Ramos (cell line): ENCODE data around the gene ANXA11.
"Not testable (repeated sequence)": the region's sequence is repeated elsewhere in the genome, so short reads cannot be mapped to it uniquely, and the experiment has no call there.

ENCODE experiments used
- in situ Hi-C: fragments of 300-500 bp; cut with MboI; formaldehyde crosslinking; loops from one replicate; pipeline ENCODE4 v1.14.3; 2022; ENCODE audit warnings: low sequenced_read_pairs; ENCODE audit not compliant: unreplicated experiment

The ANXA11 gene

GRCh38 chr10:80154626-80154977 is 50.7 kb downstream of the ANXA11 start:
- in situ Hi-C loops: no loop called here

DNA sequence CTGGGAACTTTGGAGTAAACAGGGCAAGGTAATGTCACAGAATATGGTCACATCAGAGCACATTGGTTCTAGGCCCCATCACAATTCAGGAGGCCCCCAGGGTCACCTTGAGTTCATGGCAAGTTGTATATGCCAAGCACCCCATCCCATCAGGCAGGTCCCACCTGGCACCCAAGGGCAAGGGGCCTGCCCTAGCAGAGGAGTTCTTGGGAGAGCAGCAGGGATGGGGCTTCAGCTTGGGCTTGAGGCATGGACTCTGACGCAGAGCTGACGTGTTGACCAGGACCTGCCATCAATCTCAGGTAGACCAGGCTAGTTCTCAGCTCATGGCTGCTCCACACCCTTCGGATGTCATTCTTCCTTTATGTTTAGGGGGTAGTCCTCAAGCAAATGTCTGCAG is 51.9 kb downstream of the ANXA11 start:
- in situ Hi-C loops: no loop called here

DNA sequence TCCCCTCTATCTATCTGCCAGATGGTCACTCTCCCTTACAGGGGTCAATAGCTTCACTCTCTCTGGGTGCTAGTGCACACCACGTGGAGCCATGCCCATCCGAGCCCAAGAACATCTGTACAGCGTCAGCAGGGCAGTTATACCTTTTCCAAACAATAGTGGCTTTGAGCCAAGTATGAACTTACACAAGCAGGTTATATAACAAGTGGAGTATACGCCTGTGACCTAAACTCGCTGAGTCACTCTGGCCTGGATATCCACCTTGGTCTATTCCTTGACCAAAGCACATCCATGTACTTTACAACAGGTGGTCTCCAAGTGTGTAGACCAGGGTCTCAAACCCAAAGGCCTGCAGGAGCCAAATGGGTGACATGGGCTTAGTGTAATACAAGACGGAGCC is 52.5 kb downstream of the ANXA11 start:
- in situ Hi-C loops: no loop called here

DNA sequence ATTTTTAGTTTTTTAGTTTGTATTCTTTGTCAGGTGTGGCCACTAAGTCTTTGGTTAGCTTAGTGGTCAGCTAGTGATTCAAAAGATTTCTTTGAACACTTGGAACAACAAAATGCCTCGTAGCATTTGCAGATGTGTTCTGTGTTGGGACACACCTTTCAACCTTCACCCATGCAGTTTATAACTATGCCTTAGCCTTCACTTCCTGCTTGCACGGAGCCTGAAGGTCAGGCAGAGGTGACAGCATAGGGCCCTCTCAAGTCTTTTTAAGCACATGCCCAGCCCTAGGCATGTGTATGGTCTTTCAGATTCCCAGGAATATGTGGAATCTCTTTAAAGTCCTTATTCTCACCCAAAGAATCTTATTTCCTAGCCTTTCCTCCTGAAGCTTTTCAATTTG is 55.2 kb downstream of the ANXA11 start:
- in situ Hi-C loops: no loop called here

DNA sequence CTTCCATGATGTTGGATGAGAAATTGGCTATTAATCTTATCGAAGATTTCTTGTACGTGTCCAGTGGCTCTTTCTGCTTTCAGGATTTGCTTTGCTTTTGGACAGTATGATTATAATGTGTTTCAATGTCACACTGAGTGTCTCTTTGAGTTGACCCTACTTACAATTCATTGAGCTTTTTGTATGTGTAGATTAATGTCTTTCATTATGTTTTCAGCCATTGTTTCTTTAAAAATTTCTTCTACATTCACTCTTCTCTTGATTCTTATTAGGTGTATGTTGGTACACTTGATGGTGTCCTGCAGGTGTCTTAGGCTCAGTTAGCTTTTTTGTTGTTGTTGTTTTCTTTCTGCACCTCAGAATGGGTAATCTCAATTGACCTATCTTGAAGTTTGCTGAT is 56.2 kb downstream of the ANXA11 start:
- in situ Hi-C loops: no loop called here

DNA sequence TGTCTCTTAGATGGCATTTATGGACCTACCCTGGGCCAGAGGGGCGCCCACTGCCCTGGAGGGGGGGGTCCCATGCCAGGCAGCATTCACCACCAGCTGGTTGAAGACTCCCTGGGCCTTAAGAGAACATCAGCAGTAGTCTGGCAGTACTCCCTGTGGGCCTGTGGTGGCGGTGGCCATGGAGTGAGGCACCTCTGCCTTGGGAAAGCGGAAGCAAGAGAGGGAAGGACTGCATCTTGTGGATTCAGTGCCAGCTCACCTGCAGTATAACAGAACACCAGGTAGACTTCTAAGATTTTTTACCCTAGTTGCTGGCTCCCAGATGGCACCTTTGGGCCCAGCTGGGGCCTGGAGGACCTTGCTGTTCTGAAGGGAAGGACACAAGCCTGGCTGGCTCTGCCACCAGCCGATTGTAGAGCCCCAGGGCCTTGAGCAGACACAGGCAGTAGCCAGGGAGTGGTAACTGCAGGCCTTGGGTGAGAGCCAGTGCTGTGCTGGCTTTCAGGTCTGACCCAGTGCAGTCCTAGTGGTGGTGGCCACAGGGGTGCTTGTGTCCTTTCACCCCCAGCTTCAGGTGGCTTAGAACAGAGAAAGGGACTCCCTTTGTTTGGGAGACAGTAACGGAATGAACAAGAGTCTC is 57.1 kb downstream of the ANXA11 start:
- in situ Hi-C loops: no loop called here

GRCh38 chr10:80146918-80147317 is 58.4 kb downstream of the ANXA11 start:
- in situ Hi-C loops: no loop called here

DNA sequence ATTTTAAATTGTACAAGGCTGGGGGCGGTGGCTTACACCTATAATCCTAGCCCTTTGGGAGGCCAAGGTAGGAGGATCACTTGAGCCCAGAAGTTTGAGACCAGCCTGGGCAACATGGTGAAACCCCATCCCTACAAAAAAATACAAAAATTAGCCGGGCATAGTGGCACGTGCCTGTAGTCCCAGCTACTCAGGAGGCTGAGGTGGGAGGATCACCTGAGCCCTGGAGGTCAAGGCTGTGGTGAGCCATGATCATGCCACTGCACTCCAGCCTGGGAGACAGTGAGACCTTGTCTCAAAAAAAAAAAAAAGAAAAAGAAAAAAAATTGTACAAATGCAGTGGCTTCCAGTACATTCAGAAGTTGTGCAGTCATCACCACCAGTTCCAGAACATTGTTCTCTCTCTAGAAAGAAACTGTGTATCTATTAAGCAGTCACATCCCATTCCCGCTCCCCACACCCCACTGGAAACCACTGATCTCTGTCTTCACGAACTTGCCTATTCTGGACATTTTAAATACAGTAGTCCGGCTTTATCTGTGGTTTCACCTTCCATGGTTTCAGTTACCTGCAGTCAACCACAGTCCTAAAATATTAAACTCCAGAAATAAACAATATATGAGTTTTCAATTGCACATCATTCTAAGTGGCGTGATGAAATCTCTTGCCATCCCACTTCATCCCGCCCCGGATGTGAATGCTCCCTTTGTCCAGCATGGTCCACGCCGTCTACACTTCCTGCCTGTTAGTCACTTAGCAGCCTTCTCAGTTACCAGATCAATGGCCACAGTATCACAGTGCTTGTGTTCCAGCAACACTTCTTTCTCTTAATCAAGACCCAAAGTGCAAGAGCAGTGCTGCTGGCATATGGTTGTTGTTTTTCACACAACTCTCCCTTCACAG is 59.7 kb downstream of the ANXA11 start:
- in situ Hi-C loops: not testable (repeated sequence)

DNA sequence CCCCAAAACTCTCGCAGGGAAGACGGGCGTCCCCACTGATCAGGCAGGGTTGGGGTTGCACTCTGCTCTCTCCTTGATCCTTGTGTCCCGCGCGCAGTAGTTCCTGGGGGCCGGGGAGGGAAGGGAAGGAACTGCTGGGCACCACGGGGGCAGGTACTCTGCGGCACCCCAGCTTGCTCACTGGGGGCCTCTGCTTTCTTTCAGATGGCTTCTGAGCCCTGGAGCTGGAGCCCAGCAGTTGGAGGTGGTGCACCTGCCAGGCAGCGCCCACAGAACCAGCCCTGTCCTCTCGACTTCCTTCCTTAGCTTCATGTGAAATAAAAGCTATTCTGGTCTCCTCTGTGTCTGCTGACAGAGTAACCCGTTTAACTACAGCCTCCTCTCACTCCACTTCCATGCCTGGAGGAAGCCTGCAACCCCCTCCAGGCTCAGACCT is 60.6 kb downstream of the ANXA11 start:
- in situ Hi-C loops: no loop called here

GRCh38 chr10:80144067-80144695 is 61.2 kb downstream of the ANXA11 start:
- in situ Hi-C loops: no loop called here

DNA sequence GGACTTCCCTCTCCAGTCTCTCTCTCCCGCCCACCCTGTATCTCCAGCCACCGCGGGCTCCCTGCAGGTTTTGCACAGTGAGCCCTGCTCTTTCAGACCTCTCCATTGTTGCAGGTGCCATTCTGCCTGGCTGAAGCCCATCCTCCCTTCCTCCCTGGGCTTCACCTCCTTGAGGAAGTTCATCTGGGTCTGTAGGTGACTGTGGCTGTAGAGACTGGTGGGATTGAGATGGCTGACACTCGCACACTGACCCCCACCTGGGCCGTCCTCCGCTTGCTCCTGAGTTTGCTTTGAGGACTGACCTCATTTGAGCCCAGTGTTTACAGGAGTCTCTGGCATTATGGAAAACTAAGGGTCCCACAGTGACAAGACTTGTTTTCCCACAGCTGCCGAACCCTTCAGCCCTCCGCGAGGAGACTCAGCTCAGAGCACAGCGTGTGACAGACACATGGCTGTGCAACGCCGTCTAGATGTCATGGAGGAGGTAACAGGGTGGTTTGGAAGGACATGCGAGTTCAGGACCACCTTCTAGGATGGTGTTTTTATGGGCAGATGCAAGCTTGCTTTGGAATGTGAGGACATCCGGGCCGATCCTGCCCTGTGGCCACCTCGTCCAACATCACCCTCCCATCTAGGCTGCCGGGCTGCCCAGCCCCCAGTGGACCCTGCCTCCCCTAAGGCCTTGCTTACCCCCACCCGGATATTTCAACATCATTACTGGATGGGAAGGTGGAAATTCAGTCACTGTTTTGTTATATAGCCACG is 63.5 kb downstream of the ANXA11 start:
- in situ Hi-C loops: no loop called here

GRCh38 chr10:80140251-80140650 is 65.1 kb downstream of the ANXA11 start:
- in situ Hi-C loops: no loop called here

DNA sequence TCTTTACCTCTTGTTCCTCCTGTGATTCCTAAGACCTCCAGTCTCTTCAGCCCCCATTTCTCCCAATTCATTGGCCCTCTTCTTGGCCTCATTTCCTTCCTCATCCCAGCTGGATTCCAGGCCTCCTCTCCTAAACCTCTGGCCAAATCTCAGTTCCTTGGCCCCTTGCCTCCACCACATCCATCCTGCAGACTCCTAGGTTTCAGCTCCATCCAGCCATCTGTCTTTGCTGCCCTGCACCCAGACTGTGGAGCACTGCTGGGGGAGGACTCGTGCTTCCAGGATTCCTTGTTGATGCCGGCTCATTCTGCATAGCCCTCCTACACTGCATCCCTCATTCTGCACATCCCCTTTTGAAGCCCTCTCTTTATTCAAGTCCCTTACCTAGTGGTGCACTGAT is 66.1 kb downstream of the ANXA11 start:
- in situ Hi-C loops: no loop called here

- in situ Hi-C loops: no loop called here
Observed at GRCh38 chr10:80137920-80138319, 67.4 kb downstream of the ANXA11 start.

DNA sequence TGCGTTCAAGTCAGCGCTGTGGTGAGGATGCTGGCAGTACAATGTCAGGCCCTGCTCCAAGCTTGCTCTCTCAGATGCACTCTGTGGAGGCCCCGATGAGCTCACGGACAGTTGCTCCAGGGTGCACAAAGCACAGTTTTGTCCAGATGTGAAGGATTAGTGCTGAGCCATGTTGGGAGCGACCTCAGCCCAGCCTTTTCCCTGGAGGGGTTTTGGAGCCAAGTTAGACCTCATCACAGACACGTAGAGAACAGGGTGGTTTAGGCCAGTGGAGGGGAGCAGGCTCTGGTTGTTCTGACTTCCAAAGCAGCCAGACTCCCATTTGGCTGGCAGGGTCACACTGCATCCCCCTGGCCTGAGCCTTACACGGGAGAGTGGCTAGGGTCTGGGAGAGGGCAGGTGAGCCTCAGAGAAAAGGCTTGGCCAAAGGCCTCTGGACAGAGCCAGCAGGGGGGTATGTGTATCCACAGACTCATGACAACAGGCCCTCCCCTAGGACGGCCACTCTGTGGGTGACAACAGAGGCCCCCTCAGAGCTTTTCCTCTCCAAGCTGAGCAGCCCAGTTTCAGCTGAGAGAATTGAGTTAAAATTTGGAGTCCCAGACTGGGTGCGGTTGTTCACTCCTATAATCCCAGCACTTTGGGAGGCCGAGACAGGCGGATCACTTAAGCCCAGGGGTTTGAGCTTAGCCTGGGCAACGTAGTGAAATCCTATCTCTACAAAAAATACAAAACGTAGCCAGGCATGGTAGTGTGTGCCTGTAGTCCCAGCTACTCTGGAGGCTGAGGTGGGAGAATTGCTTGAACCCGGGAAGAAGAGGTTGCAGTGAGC is 68.1 kb downstream of the ANXA11 start:
- in situ Hi-C loops: no loop called here

DNA sequence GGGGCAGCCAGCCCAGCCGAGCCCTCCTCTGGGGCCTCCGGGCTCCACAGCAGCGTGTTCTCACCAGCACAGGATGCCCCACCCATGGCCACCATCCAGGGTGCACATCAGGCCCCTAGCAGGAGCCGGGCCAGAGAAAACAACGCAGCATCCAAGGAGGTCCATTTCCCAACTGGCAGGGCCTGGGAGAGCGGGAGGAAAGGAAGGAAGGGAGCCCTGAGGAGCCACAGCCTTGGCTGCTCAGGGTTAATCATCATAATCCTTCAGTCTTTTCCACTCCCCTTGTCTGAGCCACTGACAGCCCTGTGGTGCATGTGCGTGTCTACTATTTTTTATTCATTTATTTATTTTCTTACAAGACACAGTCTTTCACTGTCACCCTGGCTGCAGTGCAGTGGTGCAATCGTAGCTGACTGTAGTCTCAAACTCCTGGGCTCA is 69.2 kb downstream of the ANXA11 start:
- in situ Hi-C loops: no loop called here

GRCh38 chr10:80133687-80134086 is 71.7 kb downstream of the ANXA11 start:
- in situ Hi-C loops: not testable (repeated sequence)

DNA sequence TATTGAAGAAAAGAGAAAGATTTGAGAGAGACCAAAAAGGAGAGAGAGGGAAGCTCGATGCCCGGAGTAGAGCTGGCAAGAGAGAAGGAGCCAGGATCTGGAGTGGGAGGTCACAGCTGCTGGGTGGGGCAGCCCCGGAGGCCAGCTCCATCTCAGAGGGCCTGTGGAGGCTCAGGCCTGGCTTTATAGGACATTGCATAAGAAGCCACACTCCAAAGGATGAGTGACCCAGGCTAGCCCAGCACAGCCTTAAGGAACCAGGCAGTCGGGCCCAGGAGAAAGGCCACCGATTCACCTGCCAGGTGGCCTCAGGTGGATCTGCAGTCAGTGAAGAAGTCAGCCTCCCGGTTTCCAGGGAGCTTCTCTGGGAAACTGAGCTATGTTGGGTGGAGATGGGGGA is 72.1 kb downstream of the ANXA11 start:
- in situ Hi-C loops: no loop called here

GRCh38 chr10:80132299-80133139 is 72.8 kb downstream of the ANXA11 start, which contains the start of gene PLAC9:
PLAC9 (plus strand) TSS chr10:80132730; CDS start chr10:80132763, 33 bp downstream.
- in situ Hi-C loops: no loop called here
